ENCODE results near the gene CACNA2D4. TPM values are rescaled to one million over a fixed set of nuclear protein-coding genes. Genes with fewer than 3 reads are reported as not detected.

CACNA2D4 gene
- total RNA-seq, 8 experiments from 2014 or later, result 0.22 to 2.5 (median 1.1) TPM

GRCh38 chr12:1931642-1932041 is 13.2 kb upstream of the CACNA2D4 start:
- H3K27ac ChIP-seq, result no peak overlapping the region
- ATAC-seq (replicated peaks in 6 of 8), result no peak
- no peak overlapping the region for H3K4me3 ChIP-seq
- WGBS, 10 experiments, result 60 to 96% (median 88%) methylated on average over 2 to 7 of the region's 9 CpGs
- in situ Hi-C loops (cut with MboI; ENCODE audit: low pct_unique_long_range_greater_than_20kb in 2 of 9, low sequenced_read_pairs in 9 of 9, unreplicated experiment in 9 of 9), result loop anchor here in 8 of 9 experiments (10.0 to 25.0 kb wide), 8 partner anchors 119 to 294 kb away; partner anchors contain the start of genes WNT5B (in 3 of the 8) and LRTM2 (in 1 of the 8)
- peaks cover 14 to 15% of the 10 kb centered on the region in 2 donors for H3K4me1 ChIP-seq (replicated peaks in 1 of 2)

DNA sequence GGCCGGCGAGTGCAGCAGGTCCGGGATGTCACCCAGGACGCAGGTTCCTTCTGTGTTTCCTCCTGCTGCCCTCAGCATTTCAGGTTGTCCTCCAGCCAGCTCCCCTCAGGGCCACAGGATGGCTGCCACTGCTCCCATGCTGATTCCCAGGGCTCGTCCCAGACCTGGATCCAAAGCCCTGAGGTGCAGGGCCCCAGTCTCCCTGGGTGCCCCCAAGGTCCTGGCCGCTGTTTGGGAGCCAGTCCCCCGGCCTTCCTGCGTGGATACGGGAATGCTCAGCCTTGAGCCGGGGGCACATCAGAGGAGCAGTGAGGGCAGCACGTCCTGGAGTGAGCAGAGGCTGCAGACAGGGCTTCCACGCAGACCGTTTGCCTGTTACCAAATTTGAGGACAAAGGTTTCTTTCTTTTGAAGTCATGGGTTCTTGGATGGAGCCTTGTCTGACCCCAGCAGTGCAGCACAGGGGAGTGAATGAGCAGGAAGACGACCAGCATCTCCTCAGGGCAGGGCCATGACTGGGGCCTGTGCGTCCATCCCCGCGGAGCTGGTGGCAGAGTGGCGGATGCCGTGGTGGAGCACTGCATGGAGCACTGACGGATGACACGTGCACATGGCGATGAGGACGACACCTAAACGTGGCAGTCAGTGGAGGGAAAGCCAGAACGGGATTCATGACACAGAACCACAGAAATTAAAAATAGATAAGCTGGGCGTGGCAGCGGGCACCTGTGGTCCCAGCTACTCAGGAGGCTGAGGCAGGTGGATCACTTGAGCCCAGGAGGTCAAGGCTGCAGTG is 12.5 kb upstream of the CACNA2D4 start:
- Histone ChIP-seq H3K4me3 (no peak overlapping the region), H3K4me1 (replicated peaks in 1 of 2) (peaks cover 14 to 15% of the 10 kb centered on the region in 2 donors), H3K27ac (no peak overlapping the region)
- in situ Hi-C loops (cut with MboI; ENCODE audit: low pct_unique_long_range_greater_than_20kb in 2 of 9, low sequenced_read_pairs in 9 of 9, unreplicated experiment in 9 of 9), result loop anchor here in 8 of 9 experiments (10.0 to 25.0 kb wide), 8 partner anchors 119 to 294 kb away; partner anchors contain the start of genes WNT5B (in 3 of the 8) and LRTM2 (in 1 of the 8)
- no peak for ATAC-seq (replicated peaks in 6 of 8)
- 43 to 100% (median 85%) methylated on average over 1 to 18 of the region's 27 CpGs; no CpG with 5 or more reads in 3 of the 10 experiments for WGBS, 10 experiments

GRCh38 chr12:1929985-1930802 is 11.7 kb upstream of the CACNA2D4 start:
- H3K4me1 ChIP-seq (replicated peaks in 1 of 2), result peaks cover 14 to 15% of the 10 kb centered on the region in 2 donors
- WGBS, 10 experiments, result 50 to 100% (median 55%) methylated on average over 2 to 5 of the region's 11 CpGs; no CpG with 5 or more reads in 7 of the 10 experiments
- no peak overlapping the region for H3K4me3 ChIP-seq
- no peak overlapping the region for H3K27ac ChIP-seq
- no peak for ATAC-seq (replicated peaks in 6 of 8)
- in situ Hi-C loops (cut with MboI; ENCODE audit: low pct_unique_long_range_greater_than_20kb in 2 of 9, low sequenced_read_pairs in 9 of 9, unreplicated experiment in 9 of 9), result loop anchor here in 8 of 9 experiments (10.0 to 25.0 kb wide), 8 partner anchors 118 to 293 kb away; partner anchors contain the start of genes WNT5B (in 3 of the 8) and LRTM2 (in 1 of the 8)

GRCh38 chr12:1929241-1929984 is 11.0 kb upstream of the CACNA2D4 start:
- in situ Hi-C loops (cut with MboI; ENCODE audit: low pct_unique_long_range_greater_than_20kb in 2 of 9, low sequenced_read_pairs in 9 of 9, unreplicated experiment in 9 of 9), result loop anchor here in 7 of 9 experiments (25.0 kb wide), 4 partner anchors 117 to 292 kb away; partner anchors contain the start of genes WNT5B (in 3 of the 7) and LRTM2 (in 1 of the 7)
- ATAC-seq (replicated peaks in 6 of 8), result no peak
- no peak overlapping the region for H3K4me3 ChIP-seq
- H3K27ac ChIP-seq, result no peak overlapping the region
- H3K4me1 ChIP-seq (replicated peaks in 1 of 2), result peaks cover 14 to 19% of the 10 kb centered on the region in 2 donors
- 43 to 100% (median 77%) methylated on average over 1 to 6 of the region's 11 CpGs; no CpG with 5 or more reads in 3 of the 10 experiments for WGBS, 10 experiments

DNA sequence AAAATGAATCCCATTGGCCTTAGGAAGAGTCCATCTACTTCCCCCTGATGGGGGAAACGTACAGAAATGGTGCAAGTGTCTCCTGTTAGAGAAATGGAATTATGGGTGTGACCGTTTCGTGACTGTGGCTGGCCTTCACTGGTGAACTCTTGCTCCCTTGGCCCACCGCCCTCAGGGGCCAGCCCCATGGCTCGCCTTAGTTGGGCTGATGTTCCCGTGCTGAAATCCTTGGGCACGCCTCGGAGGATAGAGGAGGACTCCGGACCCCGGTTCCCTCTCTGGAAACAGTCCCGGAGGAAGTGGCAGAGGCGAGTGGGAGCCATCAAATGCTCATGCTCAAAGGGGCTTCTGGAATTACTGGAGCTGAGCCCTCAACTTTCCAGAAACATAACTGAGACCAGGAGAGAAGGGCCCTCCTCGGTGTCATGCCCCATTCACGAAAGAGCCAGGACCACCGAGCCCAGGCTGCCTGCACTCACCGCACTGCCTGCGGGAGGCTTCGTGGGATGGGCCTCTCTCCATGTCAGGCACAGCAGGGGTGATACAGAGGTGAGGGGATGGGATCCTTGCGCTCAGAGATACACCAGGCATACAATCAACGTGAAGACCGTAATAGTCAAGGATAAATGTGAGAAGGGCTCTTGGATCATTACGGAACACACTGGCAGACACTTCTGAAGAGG is 10.1 kb upstream of the CACNA2D4 start:
- in situ Hi-C loops (cut with MboI; ENCODE audit: low pct_unique_long_range_greater_than_20kb in 2 of 9, low sequenced_read_pairs in 9 of 9, unreplicated experiment in 9 of 9), result loop anchor here in 7 of 9 experiments (25.0 kb wide), 4 partner anchors 116 to 291 kb away; partner anchors contain the start of genes WNT5B (in 3 of the 7) and LRTM2 (in 1 of the 7)
- 51 to 100% (median 88%) methylated on average over 1 to 10 of the region's 22 CpGs; no CpG with 5 or more reads in 2 of the 10 experiments for WGBS, 10 experiments
- Histone ChIP-seq H3K4me1 (replicated peaks in 1 of 2) (peaks cover 7 to 16% of the 10 kb centered on the region in 2 donors), H3K4me3 (no peak overlapping the region), H3K27ac (no peak overlapping the region)
- peak in 1 of 8 experiments; percentile 23 for ATAC-seq (replicated peaks in 6 of 8)

GRCh38 chr12:1927751-1928351 is 9.4 kb upstream of the CACNA2D4 start:
- WGBS, 10 experiments, result 9 to 100% (median 76%) methylated on average over 1 to 8 of the region's 15 CpGs; no CpG with 5 or more reads in 4 of the 10 experiments
- in situ Hi-C loops (cut with MboI; ENCODE audit: low pct_unique_long_range_greater_than_20kb in 2 of 9, low sequenced_read_pairs in 9 of 9, unreplicated experiment in 9 of 9), result loop anchor here in 7 of 9 experiments (25.0 kb wide), 4 partner anchors 116 to 291 kb away; partner anchors contain the start of genes WNT5B (in 3 of the 7) and LRTM2 (in 1 of the 7)
- Histone ChIP-seq H3K4me3 (no peak overlapping the region), H3K4me1 (replicated peaks in 1 of 2) (peaks cover 0 to 8% of the 10 kb centered on the region in 2 donors), H3K27ac (no peak overlapping the region)
- ATAC-seq (replicated peaks in 6 of 8), result peak in 2 of 8 experiments; percentile 22 to 33

DNA sequence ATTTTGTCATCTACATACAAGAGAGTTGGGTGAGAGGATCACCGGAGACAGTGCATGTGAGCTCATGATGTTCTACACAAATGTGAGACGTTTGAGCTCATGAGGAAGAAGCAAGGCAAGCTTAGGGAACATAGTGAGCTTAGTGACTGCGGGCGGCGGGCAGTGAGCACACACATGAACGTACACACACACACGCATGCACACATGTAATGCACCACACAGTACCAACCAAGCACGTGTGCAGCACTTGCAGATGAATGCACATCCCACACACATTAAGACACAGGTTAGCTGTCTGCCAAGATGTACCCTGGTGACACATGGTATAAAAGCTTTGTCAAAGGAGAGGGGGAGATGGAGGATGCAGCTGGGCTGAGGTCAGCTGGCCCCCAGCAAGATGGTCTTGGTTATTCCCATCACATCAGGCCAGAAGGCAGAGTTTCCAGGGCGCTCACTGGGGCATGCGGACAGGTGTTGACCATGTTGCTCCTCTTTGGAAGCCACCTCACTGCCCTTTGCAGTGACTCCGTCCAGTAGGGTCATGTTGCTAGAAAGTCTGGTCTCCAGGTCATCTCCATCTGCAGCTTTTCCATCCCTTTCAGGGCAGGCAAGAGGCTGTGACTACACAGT is 8.7 kb upstream of the CACNA2D4 start:
- in situ Hi-C loops (cut with MboI; ENCODE audit: low pct_unique_long_range_greater_than_20kb in 2 of 9, low sequenced_read_pairs in 9 of 9, unreplicated experiment in 9 of 9), result loop anchor here in 7 of 9 experiments (25.0 kb wide), 4 partner anchors 115 to 290 kb away; partner anchors contain the start of genes WNT5B (in 3 of the 7) and LRTM2 (in 1 of the 7)
- peaks cover 0 to 4% of the 10 kb centered on the region in 2 donors for H3K4me1 ChIP-seq (replicated peaks in 1 of 2)
- no peak overlapping the region for H3K4me3 ChIP-seq
- H3K27ac ChIP-seq, result no peak overlapping the region
- ATAC-seq (replicated peaks in 6 of 8), result no peak
- 39 to 92% (median 68%) methylated on average over 2 to 8 of the region's 11 CpGs; no CpG with 5 or more reads in 3 of the 10 experiments for WGBS, 10 experiments

DNA sequence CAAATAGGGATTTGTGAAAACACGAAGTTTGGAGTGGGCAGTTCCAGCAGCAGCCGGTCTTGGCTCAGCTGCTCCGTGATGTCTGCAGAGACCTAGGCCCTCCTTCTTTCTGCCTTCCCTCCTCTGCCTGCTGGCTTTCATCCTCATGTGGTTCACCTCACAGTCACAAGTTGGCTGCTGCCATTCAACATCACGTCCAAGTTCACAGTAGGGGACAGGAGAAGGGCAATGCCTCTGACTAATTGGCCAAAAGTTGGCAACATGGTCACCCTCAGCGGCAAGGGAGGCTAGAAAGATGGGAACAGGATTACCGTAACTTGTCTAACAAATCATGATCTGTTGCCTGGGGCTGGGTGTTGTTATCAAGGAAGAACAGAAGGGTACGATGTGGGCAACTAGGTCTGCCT is 7.8 kb upstream of the CACNA2D4 start:
- no peak overlapping the region for H3K27ac ChIP-seq
- WGBS, 10 experiments, result 37 to 100% (median 74%) methylated on average over 1 to 5 of the region's 7 CpGs; no CpG with 5 or more reads in 3 of the 10 experiments
- no peak for ATAC-seq (replicated peaks in 6 of 8)
- peaks cover 0 to 4% of the 10 kb centered on the region in 2 donors for H3K4me1 ChIP-seq (replicated peaks in 1 of 2)
- H3K4me3 ChIP-seq, result no peak overlapping the region
- in situ Hi-C loops (cut with MboI; ENCODE audit: low pct_unique_long_range_greater_than_20kb in 2 of 9, low sequenced_read_pairs in 9 of 9, unreplicated experiment in 9 of 9), result loop anchor here in 7 of 9 experiments (25.0 kb wide), 4 partner anchors 114 to 289 kb away; partner anchors contain the start of genes WNT5B (in 3 of the 7) and LRTM2 (in 1 of the 7)

GRCh38 chr12:1925684-1926006 is 7.2 kb upstream of the CACNA2D4 start:
- Histone ChIP-seq H3K4me1 (replicated peaks in 1 of 2) (peaks cover 0 to 4% of the 10 kb centered on the region in 2 donors), H3K4me3 (no peak overlapping the region), H3K27ac (no peak overlapping the region)
- 0 to 100% (median 83%) methylated on average over 1 to 2 of the region's 3 CpGs; no CpG with 5 or more reads in 5 of the 10 experiments for WGBS, 10 experiments
- no peak for ATAC-seq (replicated peaks in 6 of 8)
- in situ Hi-C loops (cut with MboI; ENCODE audit: low pct_unique_long_range_greater_than_20kb in 2 of 9, low sequenced_read_pairs in 9 of 9, unreplicated experiment in 9 of 9), result loop anchor here in 7 of 9 experiments (25.0 kb wide), 4 partner anchors 113 to 288 kb away; partner anchors contain the start of genes WNT5B (in 3 of the 7) and LRTM2 (in 1 of the 7)

DNA sequence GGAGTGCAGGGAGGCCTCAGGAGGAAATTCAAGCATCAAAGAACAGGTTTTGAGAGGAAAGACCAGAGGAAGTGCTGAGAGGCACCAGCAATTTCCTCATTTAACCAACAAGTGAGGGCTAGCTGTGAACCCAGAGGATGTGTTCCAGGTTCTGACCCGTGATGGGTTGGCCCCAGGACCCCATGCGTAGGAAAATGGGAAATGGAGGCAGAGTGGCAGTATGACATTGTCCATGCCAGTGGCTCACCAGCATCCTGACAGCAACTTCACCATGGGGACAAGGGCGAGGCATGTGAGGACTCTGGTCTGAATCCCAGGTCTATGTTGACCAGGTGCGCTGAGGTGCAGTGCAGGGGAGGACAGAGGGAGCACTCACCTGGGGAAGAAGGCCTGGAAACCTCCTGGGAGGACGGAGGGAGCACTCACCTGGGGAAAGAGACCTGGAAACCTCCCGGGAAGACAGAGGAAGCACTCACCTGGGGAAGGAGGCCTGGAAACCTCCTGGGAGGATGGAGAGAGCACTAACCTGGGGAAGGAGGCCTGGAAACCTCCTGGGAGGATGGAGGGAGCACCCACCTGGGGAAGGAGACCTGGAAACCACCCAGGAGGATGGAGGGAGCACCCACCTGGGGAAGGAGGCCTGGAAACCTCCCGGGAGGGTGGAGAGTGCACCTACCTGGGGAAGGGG is 6.7 kb upstream of the CACNA2D4 start:
- Histone ChIP-seq H3K4me1 (replicated peaks in 1 of 2) (peaks cover 0 to 4% of the 10 kb centered on the region in 2 donors), H3K4me3 (no peak overlapping the region), H3K27ac (no peak overlapping the region)
- 8 to 80% (median 67%) methylated on average over 1 to 4 of the region's 7 CpGs; no CpG with 5 or more reads in 3 of the 10 experiments for WGBS, 10 experiments
- ATAC-seq (replicated peaks in 6 of 8), result no peak
- in situ Hi-C loops (cut with MboI; ENCODE audit: low pct_unique_long_range_greater_than_20kb in 2 of 9, low sequenced_read_pairs in 9 of 9, unreplicated experiment in 9 of 9), result loop anchor here in 7 of 9 experiments (25.0 kb wide), 4 partner anchors 113 to 288 kb away; partner anchors contain the start of genes WNT5B (in 3 of the 7) and LRTM2 (in 1 of the 7)

Measured in motor neuron (in vitro differentiated cells).